GM12891 (cell line): Measurements from ENCODE around the gene OR3A2.

Experiments used
- POLR2A ChIP-seq: IDR thresholded peaks from 2 replicates; pipeline ENCODE4 v1.6.1; 2011; ENCODE audit warnings: low read depth, low read length, control low read depth
- POLR2AphosphoS5 ChIP-seq: IDR thresholded peaks from 2 replicates; pipeline ENCODE4 v1.6.1; 2011; ENCODE audit warnings: low read depth, low read length, control low read depth
- POU2F2 ChIP-seq: IDR thresholded peaks from 2 replicates; pipeline ENCODE4 v1.6.1; 2011; ENCODE audit warnings: low read depth, mild to moderate bottlenecking, control low read depth, low read length, moderate library complexity
- TAF1 ChIP-seq: IDR thresholded peaks from 2 replicates; pipeline ENCODE4 v1.6.1; 2011; ENCODE audit warnings: low read depth, low read length, control low read depth

- TF ChIP-seq POLR2A (no peak), POU2F2 (no peak), TAF1 (no peak), POLR2AphosphoS5 (no peak)
Measured at GRCh38 chr17:3433741-3434140, 47.6 kb upstream of the OR3A2 start, which contains the start of gene OR1E2.
